Esophagus squamous epithelium (tissue), 4 donors: ENCODE data around the gene S100A1.

ENCODE experiments used
- POLR2A ChIP-seq, 4 donors: fragments of 450-650 bp; IDR thresholded peaks; one replicate each; pipeline ENCODE4 v1.6.1; 2017; ENCODE audit warnings: antibody characterized with exemption in 4 of 4, mild to moderate bottlenecking in 4 of 4, moderate library complexity in 3 of 4
- TF ChIP-seq, protein P1 (sequence below), 6 experiments: fragments of 450-650 bp in 4 of 6; fragments of 200-600 bp in 2 of 6; sonication (generic) in 2 of 6; IDR thresholded peaks; one replicate each; pipeline ENCODE4 v1.5.1; 2016 to 2019; ENCODE audit warnings: antibody characterized with exemption in 6 of 6, mild to moderate bottlenecking in 4 of 6, moderate library complexity in 4 of 6

DNA sequence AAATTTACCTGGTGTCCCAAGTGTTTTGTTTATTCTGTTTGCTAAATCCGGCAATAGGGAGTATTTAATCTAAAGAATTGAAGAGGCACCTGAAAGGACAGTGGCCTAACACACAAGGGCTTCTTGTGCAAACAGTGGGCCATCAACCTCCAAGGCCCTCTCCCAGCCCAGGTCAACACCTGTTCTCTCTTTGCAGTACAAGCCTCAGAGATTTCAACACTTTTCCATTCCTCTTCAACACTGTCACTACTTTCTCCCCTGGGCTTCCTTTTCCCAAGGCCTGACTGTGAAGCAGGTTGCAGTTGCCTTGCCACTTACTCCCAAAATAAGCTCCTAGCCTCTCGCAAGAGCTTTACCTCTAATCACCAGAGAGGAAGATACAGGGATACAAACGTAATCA is 27.1 kb downstream of the S100A1 start:
- TF ChIP-seq, protein P1, sequence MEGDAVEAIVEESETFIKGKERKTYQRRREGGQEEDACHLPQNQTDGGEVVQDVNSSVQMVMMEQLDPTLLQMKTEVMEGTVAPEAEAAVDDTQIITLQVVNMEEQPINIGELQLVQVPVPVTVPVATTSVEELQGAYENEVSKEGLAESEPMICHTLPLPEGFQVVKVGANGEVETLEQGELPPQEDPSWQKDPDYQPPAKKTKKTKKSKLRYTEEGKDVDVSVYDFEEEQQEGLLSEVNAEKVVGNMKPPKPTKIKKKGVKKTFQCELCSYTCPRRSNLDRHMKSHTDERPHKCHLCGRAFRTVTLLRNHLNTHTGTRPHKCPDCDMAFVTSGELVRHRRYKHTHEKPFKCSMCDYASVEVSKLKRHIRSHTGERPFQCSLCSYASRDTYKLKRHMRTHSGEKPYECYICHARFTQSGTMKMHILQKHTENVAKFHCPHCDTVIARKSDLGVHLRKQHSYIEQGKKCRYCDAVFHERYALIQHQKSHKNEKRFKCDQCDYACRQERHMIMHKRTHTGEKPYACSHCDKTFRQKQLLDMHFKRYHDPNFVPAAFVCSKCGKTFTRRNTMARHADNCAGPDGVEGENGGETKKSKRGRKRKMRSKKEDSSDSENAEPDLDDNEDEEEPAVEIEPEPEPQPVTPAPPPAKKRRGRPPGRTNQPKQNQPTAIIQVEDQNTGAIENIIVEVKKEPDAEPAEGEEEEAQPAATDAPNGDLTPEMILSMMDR (IDR thresholded peaks at IDR 0.05): no peak
- TF ChIP-seq POLR2A (IDR thresholded peaks at IDR 0.05): no peak
